GM19193 (cell line): ENCODE results near the gene DNM2.

Experiments used
- POLR2A ChIP-seq: IDR thresholded peaks from 4 replicates; pipeline ENCODE4 v1.6.1; 2011; ENCODE audit not compliant: insufficient read depth, insufficient read length; ENCODE audit errors: extremely low read depth

DNM2 gene

GRCh38 chr19:10752237-10752912, 34.5 kb downstream of the DNM2 start:
- TF ChIP-seq POLR2A: no peak

- no peak for TF ChIP-seq POLR2A
Observed at GRCh38 chr19:10752913-10753704, 35.2 kb downstream of the DNM2 start.

- TF ChIP-seq POLR2A: no peak
Observed at GRCh38 chr19:10756371-10756770, 38.5 kb downstream of the DNM2 start.

GRCh38 chr19:10756791-10757190, 38.9 kb downstream of the DNM2 start:
- TF ChIP-seq POLR2A: no peak

GRCh38 chr19:10758978-10759377, 41.1 kb downstream of the DNM2 start:
- no peak for TF ChIP-seq POLR2A

GRCh38 chr19:10760273-10760944, 42.5 kb downstream of the DNM2 start:
- TF ChIP-seq POLR2A: no peak

GRCh38 chr19:10761443-10762250, 43.8 kb downstream of the DNM2 start:
- no peak for TF ChIP-seq POLR2A

GRCh38 chr19:10762656-10763055, 44.8 kb downstream of the DNM2 start:
- no peak for TF ChIP-seq POLR2A

GRCh38 chr19:10763411-10763810, 45.5 kb downstream of the DNM2 start:
- no peak for TF ChIP-seq POLR2A

- TF ChIP-seq POLR2A: no peak
Observed at GRCh38 chr19:10763828-10764339, 46.0 kb downstream of the DNM2 start.

- no peak for TF ChIP-seq POLR2A
Observed at GRCh38 chr19:10764340-10764894, 46.5 kb downstream of the DNM2 start.

GRCh38 chr19:10766049-10766623, 48.3 kb downstream of the DNM2 start:
- TF ChIP-seq POLR2A: no peak

GRCh38 chr19:10766671-10767201, 48.9 kb downstream of the DNM2 start:
- TF ChIP-seq POLR2A: no peak

- no peak for TF ChIP-seq POLR2A
Observed at GRCh38 chr19:10767726-10768125, 49.8 kb downstream of the DNM2 start.
